Keratinocyte (primary cell): ENCODE measurements around the gene CD28. TPM values are rescaled to one million over a fixed set of nuclear protein-coding genes. Genes with fewer than 3 reads are reported as not detected.
"Not testable (repeated sequence)": the region's sequence is repeated elsewhere in the genome, so short reads cannot be mapped to it uniquely, and the experiment has no call there.

Experiments used
- DNase-seq: peaks from one replicate; pipeline ENCODE4 v3.0.0-alpha.2; 2011; ENCODE audit warnings: low read depth, missing footprints, low spot score
- FAIRE-seq: peaks from 2 replicates; lab custom pipeline; 2011; peaks lifted over from hg19 to GRCh38; lab: Jason Lieb, UNC
- H2AFZ ChIP-seq: 2 replicates; pipeline ENCODE4 v1.6.0; 2012; ENCODE audit warnings: low read length, control low read depth, inconsistent platforms; ENCODE audit not compliant: control insufficient read depth
- H3K27ac ChIP-seq: 2 replicates; pipeline ENCODE4 v1.5.1; 2011; ENCODE audit warnings: low read length; ENCODE audit not compliant: control insufficient read depth, insufficient read depth
- H3K27me3 ChIP-seq: 3 replicates; pipeline ENCODE4 v1.6.0; 2011; ENCODE audit warnings: low read length; ENCODE audit not compliant: control insufficient read depth, insufficient read depth; ENCODE audit errors: extremely low read depth
- H3K36me3 ChIP-seq, 2 experiments: 2 replicates in 1 of 2; 3 replicates in 1 of 2; pipeline ENCODE4 v1.5.1; 2011; ENCODE audit warnings: low read length in 2 of 2, mild to moderate bottlenecking in 1 of 2; ENCODE audit not compliant: control insufficient read depth in 2 of 2, insufficient read depth in 2 of 2; ENCODE audit errors: extremely low read depth in 1 of 2
- H3K4me1 ChIP-seq: 3 replicates; pipeline ENCODE4 v1.5.1; 2011; ENCODE audit warnings: low read length; ENCODE audit not compliant: control insufficient read depth, insufficient read depth; ENCODE audit errors: extremely low read depth
- H3K4me2 ChIP-seq: 3 replicates; pipeline ENCODE4 v1.6.0; 2011; ENCODE audit warnings: low read depth, low read length; ENCODE audit not compliant: control insufficient read depth, insufficient read depth; ENCODE audit errors: extremely low read depth
- H3K4me3 ChIP-seq, 3 experiments: fragments of 200-600 bp in 1 of 3; sonication (generic) in 1 of 3; 2 replicates in 2 of 3; 3 replicates in 1 of 3; pipeline ENCODE4 v1.5.1; 2011 to 2016; ENCODE audit warnings: low read length in 3 of 3, mild to moderate bottlenecking in 3 of 3, control low read depth in 2 of 3, inconsistent platforms in 1 of 3, low read depth in 1 of 3, mixed read lengths in 1 of 3, mixed run types in 1 of 3, moderate library complexity in 1 of 3; ENCODE audit not compliant: control insufficient read depth in 2 of 3, insufficient read depth in 2 of 3; ENCODE audit errors: extremely low read depth in 1 of 3
- H3K79me2 ChIP-seq: 2 replicates; pipeline ENCODE4 v1.6.0; 2012; ENCODE audit warnings: low read length; ENCODE audit not compliant: control insufficient read depth, insufficient read depth
- H3K9ac ChIP-seq: 3 replicates; pipeline ENCODE4 v1.6.0; 2011; ENCODE audit warnings: low read length; ENCODE audit not compliant: control insufficient read depth, insufficient read depth; ENCODE audit errors: extremely low read depth
- H3K9me1 ChIP-seq: 3 replicates; pipeline ENCODE4 v1.6.0; 2011; ENCODE audit warnings: low read length; ENCODE audit not compliant: control insufficient read depth, insufficient read depth; ENCODE audit errors: extremely low read depth
- H3K9me3 ChIP-seq: 2 replicates; pipeline ENCODE4 v1.5.1; 2012; ENCODE audit warnings: low read depth, low read length; ENCODE audit not compliant: control insufficient read depth
- H4K20me1 ChIP-seq: 3 replicates; pipeline ENCODE4 v1.6.0; 2011; ENCODE audit warnings: low read length; ENCODE audit not compliant: control insufficient read depth, insufficient read depth; ENCODE audit errors: extremely low read depth
- CTCF ChIP-seq, 3 experiments: IDR thresholded peaks in 1 of 3; conservative IDR thresholded peaks in 1 of 3; optimal IDR thresholded peaks in 1 of 3; 2 replicates in 2 of 3; 3 replicates in 1 of 3; pipeline versions ENCODE3 to v1.5.1; 2011; ENCODE audit warnings: low read length in 3 of 3, mild to moderate bottlenecking in 3 of 3, moderate library complexity in 2 of 3, control low read depth in 1 of 3, inconsistent platforms in 1 of 3; ENCODE audit not compliant: insufficient read depth in 2 of 3; ENCODE audit errors: extremely low read depth in 1 of 3
- EZH2 ChIP-seq: IDR thresholded peaks from one replicate; pipeline ENCODE4 v1.6.1; 2012; ENCODE audit warnings: inconsistent platforms, mild to moderate bottlenecking, low read length, moderate library complexity
- dilution Hi-C: fragments of 300-500 bp; cut with MboI; formaldehyde crosslinking; loops from one replicate; pipeline ENCODE4 v1.7.0; 2020; ENCODE audit warnings: low sequenced_read_pairs; ENCODE audit not compliant: extremely low pct_ligation_motif_present
- polyA plus RNA-seq, 5 experiments: library from polyadenylated mRNA; depleted of rRNA in 3 of 5; stranded (reverse) in 3 of 5; stranded (forward) in 1 of 5; unstranded in 1 of 5; fragments of >200 nt; gene quantifications; 1 replicate in 1 of 5; 2 replicates in 3 of 5; 3 replicates in 1 of 5; pipeline versions ENCODE4 v1.2.1 to v1.2.3, GENCODE V29; 2011 to 2012; ENCODE audit warnings: missing spikeins in 2 of 5, low read depth in 1 of 5, low replicate concordance in 1 of 5

The CD28 gene
- polyA plus RNA-seq, 1 donor (not counting 4 experiments of a cell fraction or from before 2014, with no cell fraction given) = 0.01 TPM

- DNase-seq, H3K36me3 ChIP-seq, H3K9me3 ChIP-seq, H3K27ac ChIP-seq, H4K20me1 ChIP-seq, H3K9ac ChIP-seq, H3K4me1 ChIP-seq, H2AFZ ChIP-seq, H3K9me1 ChIP-seq, dilution Hi-C loops, H3K4me2 ChIP-seq, H3K79me2 ChIP-seq, FAIRE-seq, H3K27me3 ChIP-seq, H3K4me3 ChIP-seq: not testable (repeated sequence)
Measured at GRCh38 chr2:203785391-203786110, 79.1 kb downstream of the CD28 start.

DNA sequence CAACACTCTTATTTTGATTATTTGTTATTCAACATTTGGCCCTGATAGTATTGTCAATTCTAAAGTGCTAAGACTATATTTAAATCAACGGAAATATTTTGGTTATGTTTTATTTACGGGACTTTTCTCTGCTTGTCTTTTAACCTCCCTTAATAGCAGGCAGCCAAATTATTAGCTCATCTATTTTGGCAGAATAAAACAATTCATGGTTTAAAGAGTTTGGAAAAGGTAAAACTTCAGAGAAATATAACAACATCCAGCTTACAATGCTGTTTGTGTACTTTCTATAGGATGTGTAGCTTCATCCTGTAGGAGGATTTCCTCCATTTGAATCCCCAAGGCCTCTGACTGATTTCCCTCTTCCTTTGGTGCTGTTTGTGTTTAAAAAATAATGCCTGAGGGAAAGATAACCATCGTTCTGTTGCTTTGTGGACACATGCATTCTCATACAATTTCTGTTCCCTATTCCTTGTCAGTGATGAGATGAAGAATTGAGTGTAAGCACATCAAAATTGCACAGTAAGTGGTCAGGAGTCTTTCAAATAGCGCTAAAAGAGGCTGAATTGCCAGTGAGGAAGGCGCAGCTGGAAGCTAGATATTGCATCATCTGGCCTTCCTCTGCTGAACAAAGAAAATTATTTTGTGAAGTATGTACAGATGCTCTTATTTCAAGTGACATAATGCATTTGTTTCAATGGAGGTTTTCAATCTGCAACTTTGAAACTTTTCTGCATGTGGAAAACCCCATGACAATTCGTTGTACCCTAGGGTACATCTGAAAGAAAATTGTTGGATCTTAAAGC is 80.3 kb downstream of the CD28 start:
- no peak for TF ChIP-seq CTCF (optimal IDR thresholded peaks at IDR 0.05 in 1 of 3, IDR thresholded peaks at IDR 0.05 in 1 of 3, conservative IDR thresholded peaks at IDR 0.05 in 1 of 3; ENCODE audit: extremely low read depth in 1 of 3, insufficient read depth in 2 of 3, low read length in 3 of 3)
- TF ChIP-seq EZH2 = no peak
- H3K4me2 ChIP-seq = no peak overlapping the region

More for the DNA sequence above, 80.3 kb downstream of the CD28 start:
- H3K9me3 ChIP-seq = no peaks in the 10 kb centered on the region
- dilution Hi-C loops = no loop called here
- no peaks in the 10 kb centered on the region for H4K20me1 ChIP-seq
- no peaks in the 10 kb centered on the region for H3K36me3 ChIP-seq
- H2AFZ ChIP-seq = no peak overlapping the region
- DNase-seq = no peak
- no peaks in the 10 kb centered on the region for H3K9me1 ChIP-seq
- FAIRE-seq = no peak
- no peaks in the 10 kb centered on the region for H3K79me2 ChIP-seq
- no peaks in the 10 kb centered on the region for H3K27me3 ChIP-seq
- H3K4me1 ChIP-seq = peaks cover 2% of the 10 kb centered on the region
- H3K9ac ChIP-seq = no peak overlapping the region
- no peak overlapping the region for H3K4me3 ChIP-seq
- no peak overlapping the region for H3K27ac ChIP-seq
